ENCODE results near the gene ZCCHC7. TPM values are rescaled to one million over a fixed set of nuclear protein-coding genes. Genes with fewer than 3 reads are reported as not detected.

Gene ZCCHC7
- total and polyA plus RNA-seq, 2 experiments from 2014 or later, result 29.8 to 38.8 TPM

- Histone ChIP-seq H2AFZ (no peak overlapping the region), H3K4me3 (no peak overlapping the region), H3K4me2 (no peak overlapping the region), H3K27ac (ENCODE audit: low read depth) (0 out of 2 replicates have a peak overlapping the region, but pooled peaks have one; percentile 11), H3K9me2 (ENCODE audit: insufficient read depth) (no peaks in the 10 kb centered on the region), H3K4me1 (ENCODE audit: insufficient read depth) (peaks cover 39% of the 10 kb centered on the region), H3K79me2 (replicated peaks; ENCODE audit: insufficient read depth) (peaks cover 25% of the 10 kb centered on the region), H3F3A (replicated peaks; ENCODE audit: low read depth) (no peaks in the 10 kb centered on the region), H3K27me3 (ENCODE audit: insufficient read depth) (no peaks in the 10 kb centered on the region), H4K20me1 (replicated peaks; ENCODE audit: insufficient read depth) (no peaks in the 10 kb centered on the region; the same call in 1 of the 2 replicates), H3K36me3 (ENCODE audit: insufficient read depth) (no peaks in the 10 kb centered on the region)
- Mint-ChIP-seq H3K36me3 (ENCODE audit: low read depth) (no peaks in the 10 kb centered on the region), H3K27ac (peak overlapping the region; percentile 33; the same call in 1 of the 2 replicates), H3K27me3 (ENCODE audit: insufficient read depth, low read depth, poor library complexity) (no peaks in the 10 kb centered on the region), H3K4me3 (no peak overlapping the region), H3K9me3 (no peaks in the 10 kb centered on the region), H3K4me1 (peaks cover 38% of the 10 kb centered on the region)
- DNase-seq (ENCODE audit: low spot score) (peak; percentile 63), ATAC-seq (peak; percentile 84)
- TF ChIP-seq ZNF462 (CRISPR knock-in tag; IDR thresholded peaks at IDR 0.05) (no peak), JUNB (IDR thresholded peaks at IDR 0.05; ENCODE audit: unreplicated experiment) (no peak), NANOG (IDR thresholded peaks at IDR 0.05; ENCODE audit: borderline replicate concordance) (no peak)
Observed at GRCh38 chr9:37144762-37145161, 24.4 kb downstream of the ZCCHC7 start.

GRCh38 chr9:37146410-37146809, 26.0 kb downstream of the ZCCHC7 start:
- H3K27ac ChIP-seq (ENCODE audit: low read depth), result no peak overlapping the region
- H3K27me3 Mint-ChIP-seq (ENCODE audit: insufficient read depth, low read depth, poor library complexity), result no peaks in the 10 kb centered on the region
- H3K9me2 ChIP-seq (ENCODE audit: insufficient read depth), result no peaks in the 10 kb centered on the region
- H3K4me1 Mint-ChIP-seq, result peaks cover 31% of the 10 kb centered on the region
- H3K27me3 ChIP-seq (ENCODE audit: insufficient read depth), result no peaks in the 10 kb centered on the region
- DNase-seq (ENCODE audit: low spot score) (no peak), ATAC-seq (no peak)
- peaks cover 32% of the 10 kb centered on the region for H3K4me1 ChIP-seq (ENCODE audit: insufficient read depth)
- H3K9me3 Mint-ChIP-seq, result no peaks in the 10 kb centered on the region
- H3K27ac Mint-ChIP-seq, result no peak overlapping the region
- no peak overlapping the region for H3K4me3 ChIP-seq
- H3K79me2 ChIP-seq (replicated peaks; ENCODE audit: insufficient read depth), result peaks cover 19% of the 10 kb centered on the region
- no peaks in the 10 kb centered on the region for H3F3A ChIP-seq (replicated peaks; ENCODE audit: low read depth)
- H2AFZ ChIP-seq, result no peak overlapping the region
- no peak overlapping the region for H3K4me3 Mint-ChIP-seq
- H3K36me3 ChIP-seq (ENCODE audit: insufficient read depth), result no peaks in the 10 kb centered on the region
- no peaks in the 10 kb centered on the region; the same call in 1 of the 2 replicates for H4K20me1 ChIP-seq (replicated peaks; ENCODE audit: insufficient read depth)
- no peak overlapping the region for H3K4me2 ChIP-seq
- H3K36me3 Mint-ChIP-seq (ENCODE audit: low read depth), result peaks cover 2% of the 10 kb centered on the region; the same call in 1 of the 3 replicates
- no peak for TF ChIP-seq CTCF (conservative IDR thresholded peaks at IDR 0.05; ENCODE audit: low read depth in 2 of 2)
- no peak for TF ChIP-seq EZH2 (IDR thresholded peaks at IDR 0.05; ENCODE audit: low read depth, unreplicated experiment)
